GM21619 (cell line): ENCODE results near the gene FOLR1.

Source experiments
- ATAC-seq: cut with Tn5 transposase; IDR thresholded peaks from one replicate; pipeline ENCODE4 v1.9.1; 2021; ENCODE audit not compliant: unreplicated experiment

Gene FOLR1

GRCh38 chr11:72234514-72234830 is 42.5 kb downstream of the FOLR1 start:
- no peak for ATAC-seq

- ATAC-seq = no peak
These were observed 43.0 kb downstream of the FOLR1 start for GRCh38 chr11:72234920-72235319.

GRCh38 chr11:72235351-72236057 is 43.6 kb downstream of the FOLR1 start:
- no peak for ATAC-seq

- ATAC-seq = no peak
These were observed 44.2 kb downstream of the FOLR1 start for GRCh38 chr11:72236083-72236697.

- ATAC-seq = no peak
These were observed 44.8 kb downstream of the FOLR1 start for GRCh38 chr11:72236774-72237111.

GRCh38 chr11:72237112-72237931 is 45.4 kb downstream of the FOLR1 start:
- no peak for ATAC-seq

- no peak for ATAC-seq
These were observed 46.1 kb downstream of the FOLR1 start for GRCh38 chr11:72238040-72238450.

GRCh38 chr11:72238492-72239312 is 46.8 kb downstream of the FOLR1 start:
- no peak for ATAC-seq

- peak; percentile 46 for ATAC-seq
These were observed 47.4 kb downstream of the FOLR1 start for GRCh38 chr11:72239313-72239848.

GRCh38 chr11:72239849-72240460 is 48.0 kb downstream of the FOLR1 start:
- no peak for ATAC-seq

- ATAC-seq = no peak
These were observed 48.7 kb downstream of the FOLR1 start for GRCh38 chr11:72240461-72241290.

GRCh38 chr11:72241291-72241781 is 49.4 kb downstream of the FOLR1 start:
- ATAC-seq = no peak

- ATAC-seq = no peak
These were observed 50.2 kb downstream of the FOLR1 start for GRCh38 chr11:72242141-72242540.

GRCh38 chr11:72243173-72244059 is 51.5 kb downstream of the FOLR1 start:
- ATAC-seq = no peak

GRCh38 chr11:72244060-72244360 is 52.1 kb downstream of the FOLR1 start, which contains the start of gene PHOX2A:
Gene PHOX2A (minus strand): TSS chr11:72244176. CDS start chr11:72244004, 172 bp downstream.
- ATAC-seq = no peak

- no peak for ATAC-seq
These were observed 52.7 kb downstream of the FOLR1 start for GRCh38 chr11:72244361-72245262.

- no peak for ATAC-seq
These were observed 53.4 kb downstream of the FOLR1 start for GRCh38 chr11:72245263-72245816.
